Naive thymus-derived CD8-positive, alpha-beta T cell (primary cell): ENCODE data around the gene RIPK1. TPM values are rescaled to one million over a fixed set of nuclear protein-coding genes. Genes with fewer than 3 reads are reported as not detected.

Experiments
- ATAC-seq, 2 donors: fragments of 150-1000 bp; cut with Tn5 transposase in 1 of 2; sonication (Bioruptor Pico), chemical (Tn5 transposase) in 1 of 2; 1 replicate in 1 of 2; 2 replicates in 1 of 2; pipeline ENCODE4 v1.10.0; 2021; ENCODE audit warnings: mild to moderate bottlenecking in 2 of 2, moderate library complexity in 2 of 2
- POLR2A ChIA-PET: fragments of 350-600 bp; sonication (Branson Sonifier 250); formaldehyde crosslinking; loops from one replicate; lab custom pipeline; 2021; ENCODE audit warnings: antibody characterized with exemption; lab: Charles Lee
- DNase-seq, 10 donors: peaks; one replicate each; pipeline versions ENCODE4 v3.0.0 to v3.0.0-alpha.2; 2020 to 2022
- H3K27ac Mint-ChIP-seq, 10 donors: one replicate each; pipeline ENCODE4 v1.8.0; 2020 to 2022; ENCODE audit warnings: mild to moderate bottlenecking in 10 of 10, mixed read lengths in 10 of 10, moderate library complexity in 4 of 10, inconsistent platforms in 1 of 10
- H3K27me3 Mint-ChIP-seq, 5 donors: one replicate each; pipeline ENCODE4 v1.8.0; 2021 to 2022; ENCODE audit warnings: mixed read lengths in 5 of 5
- H3K36me3 Mint-ChIP-seq, 3 donors: one replicate each; pipeline ENCODE4 v1.8.0; 2020 to 2022; ENCODE audit warnings: mixed read lengths in 3 of 3, mild to moderate bottlenecking in 2 of 3, inconsistent platforms in 1 of 3
- H3K4me1 Mint-ChIP-seq, 4 donors: one replicate each; pipeline ENCODE4 v1.8.0; 2021 to 2022; ENCODE audit warnings: mixed read lengths in 4 of 4
- H3K4me3 Mint-ChIP-seq, 10 donors: one replicate each; pipeline ENCODE4 v1.8.0; 2020 to 2022; ENCODE audit warnings: mild to moderate bottlenecking in 10 of 10, mixed read lengths in 10 of 10, moderate library complexity in 6 of 10, inconsistent platforms in 1 of 10
- H3K9me3 Mint-ChIP-seq, 9 donors: one replicate each; pipeline ENCODE4 v1.8.0; 2020 to 2022; ENCODE audit warnings: mixed read lengths in 9 of 9, mild to moderate bottlenecking in 3 of 9, inconsistent platforms in 1 of 9, moderate library complexity in 1 of 9
- polyA plus RNA-seq, 3 donors: library from polyadenylated mRNA; unstranded; fragments of 300-500 nt; fragmentation: Illumina TruSeq; gene quantifications; one replicate each; pipeline ENCODE4 v1.2.3, GENCODE V29; 2021
- total RNA-seq, 8 experiments: library from RNA in 2 of 8; stranded (reverse) in 2 of 8; gene quantifications; one replicate each; pipeline ENCODE4 v1.2.3 and lab custom pipeline; 2021 to 2026

RIPK1 gene
- total and polyA plus RNA-seq, 5 experiments from 2014 or later = 9.5 to 35.3 (median 17.5) TPM

- H3K27me3 Mint-ChIP-seq = no peaks in the 10 kb centered on the region
- DNase-seq = no peak
- no peak for ATAC-seq
- H3K9me3 Mint-ChIP-seq = no peaks in the 10 kb centered on the region
- H3K36me3 Mint-ChIP-seq = peaks cover 17 to 65% (median 31%) of the 10 kb centered on the region in 3 donors
- H3K4me3 Mint-ChIP-seq = no peak overlapping the region
- peaks cover 6 to 16% (median 10%) of the 10 kb centered on the region in 4 donors for H3K4me1 Mint-ChIP-seq
- POLR2A ChIA-PET = no interaction called here
- peak overlapping the region in 2 of 10 donors; percentile 43 to 68 for H3K27ac Mint-ChIP-seq
Observed at GRCh38 chr6:3088968-3089367, 20.7 kb downstream of the RIPK1 start.

GRCh38 chr6:3090013-3090412, 21.7 kb downstream of the RIPK1 start:
- peaks cover 3 to 16% (median 8%) of the 10 kb centered on the region in 4 donors for H3K4me1 Mint-ChIP-seq
- no peaks in the 10 kb centered on the region for H3K27me3 Mint-ChIP-seq
- no peaks in the 10 kb centered on the region for H3K9me3 Mint-ChIP-seq
- no peak for DNase-seq
- H3K27ac Mint-ChIP-seq = peak overlapping the region in 4 of 10 donors; percentile 36 to 71 (median 62)
- H3K4me3 Mint-ChIP-seq = no peak overlapping the region
- ATAC-seq = no peak
- peaks cover 13 to 63% (median 28%) of the 10 kb centered on the region in 3 donors for H3K36me3 Mint-ChIP-seq
- POLR2A ChIA-PET = no interaction called here

- POLR2A ChIA-PET = no interaction called here
- H3K27me3 Mint-ChIP-seq = no peaks in the 10 kb centered on the region
- no peak overlapping the region for H3K4me3 Mint-ChIP-seq
- H3K27ac Mint-ChIP-seq = peak overlapping the region in 3 of 10 donors; percentile 19 to 72 (median 56)
- ATAC-seq (no peak), DNase-seq (no peak)
- no peaks in the 10 kb centered on the region for H3K9me3 Mint-ChIP-seq
- H3K4me1 Mint-ChIP-seq = peaks cover 0 to 6% (median 3%) of the 10 kb centered on the region in 4 donors
- H3K36me3 Mint-ChIP-seq = peaks cover 4 to 55% (median 15%) of the 10 kb centered on the region in 3 donors
Observed at GRCh38 chr6:3094815-3095214, 26.5 kb downstream of the RIPK1 start.

GRCh38 chr6:3102875-3103274, 34.6 kb downstream of the RIPK1 start:
- H3K27ac Mint-ChIP-seq = no peak overlapping the region
- no peaks in the 10 kb centered on the region for H3K9me3 Mint-ChIP-seq
- peaks cover 0 to 93% (median 20%) of the 10 kb centered on the region in 3 donors for H3K36me3 Mint-ChIP-seq
- POLR2A ChIA-PET = no interaction called here
- DNase-seq (no peak), ATAC-seq (no peak)
- peaks cover 0 to 9% (median 7%) of the 10 kb centered on the region in 4 donors for H3K4me1 Mint-ChIP-seq
- H3K4me3 Mint-ChIP-seq = no peak overlapping the region
- no peaks in the 10 kb centered on the region for H3K27me3 Mint-ChIP-seq

GRCh38 chr6:3108746-3109414, 40.6 kb downstream of the RIPK1 start:
- Mint-ChIP-seq H3K4me1 (peaks cover 0 to 17% (median 11%) of the 10 kb centered on the region in 4 donors), H3K27me3 (no peaks in the 10 kb centered on the region), H3K9me3 (no peaks in the 10 kb centered on the region), H3K27ac (peak overlapping the region in 8 of 10 donors; percentile 6 to 84 (median 46)), H3K4me3 (no peak overlapping the region), H3K36me3 (peaks cover 0 to 93% (median 12%) of the 10 kb centered on the region in 3 donors)
- ATAC-seq = no peak
- POLR2A ChIA-PET = interaction anchor here (1.4 kb wide), 1 partner anchor 22 kb away, joined by 4 read pairs; no protein-coding TSS in a partner anchor
- DNase-seq = no peak

- ATAC-seq (no peak), DNase-seq (no peak)
- H3K36me3 Mint-ChIP-seq = peaks cover 0 to 87% (median 12%) of the 10 kb centered on the region in 3 donors
- peaks cover 0 to 17% (median 11%) of the 10 kb centered on the region in 4 donors for H3K4me1 Mint-ChIP-seq
- POLR2A ChIA-PET = no interaction called here
- H3K4me3 Mint-ChIP-seq = no peak overlapping the region
- H3K27me3 Mint-ChIP-seq = no peaks in the 10 kb centered on the region
- no peaks in the 10 kb centered on the region for H3K9me3 Mint-ChIP-seq
- peak overlapping the region in 5 of 10 donors; percentile 19 to 73 (median 44) for H3K27ac Mint-ChIP-seq
Observed at GRCh38 chr6:3109761-3110160, 41.5 kb downstream of the RIPK1 start.

- POLR2A ChIA-PET = no interaction called here
- peaks cover 0 to 45% (median 3%) of the 10 kb centered on the region in 3 donors for H3K36me3 Mint-ChIP-seq
- ATAC-seq (no peak), DNase-seq (no peak)
- H3K4me1 Mint-ChIP-seq = peaks cover 13 to 17% (median 14%) of the 10 kb centered on the region in 4 donors
- H3K27me3 Mint-ChIP-seq = no peaks in the 10 kb centered on the region
- H3K9me3 Mint-ChIP-seq = no peaks in the 10 kb centered on the region
- H3K4me3 Mint-ChIP-seq = no peak overlapping the region
- H3K27ac Mint-ChIP-seq = peak overlapping the region in 2 of 10 donors; percentile 11 to 15
Observed at GRCh38 chr6:3114377-3114776, 46.1 kb downstream of the RIPK1 start.

GRCh38 chr6:3117912-3118352, 49.6 kb downstream of the RIPK1 start:
- H3K4me1 Mint-ChIP-seq = peaks cover 10 to 17% (median 16%) of the 10 kb centered on the region in 4 donors
- H3K4me3 Mint-ChIP-seq = peak overlapping the region; percentile 86 to 96 (median 91)
- no peak for DNase-seq
- H3K27me3 Mint-ChIP-seq = no peaks in the 10 kb centered on the region
- peak in 1 of 2 donors; percentile 81 for ATAC-seq
- H3K9me3 Mint-ChIP-seq = no peaks in the 10 kb centered on the region
- POLR2A ChIA-PET = interaction anchor here (1.0 to 1.1 kb wide), 6 partner anchors 48 to 352 kb away, joined by 3 to 6 read pairs (median 3); partner anchors contain the start of genes RIPK1 and WRNIP1
- H3K36me3 Mint-ChIP-seq = peaks cover 0 to 12% (median 0%) of the 10 kb centered on the region in 3 donors
- peak overlapping the region; percentile 88 to 98 (median 96) for H3K27ac Mint-ChIP-seq

- Mint-ChIP-seq H3K36me3 (peaks cover 0 to 6% (median 0%) of the 10 kb centered on the region in 3 donors), H3K4me3 (peak within 1 kb of the TSS; percentile 86 to 96 (median 91)), H3K27me3 (no peaks in the 10 kb centered on the region), H3K4me1 (peaks cover 10 to 17% (median 16%) of the 10 kb centered on the region in 4 donors), H3K9me3 (no peaks in the 10 kb centered on the region), H3K27ac (peak within 1 kb of the TSS; percentile 88 to 98 (median 96))
- POLR2A ChIA-PET = interaction anchor here (0.5 to 1.1 kb wide), 7 partner anchors 9 to 353 kb away, joined by 3 to 6 read pairs (median 3); partner anchors contain the start of genes RIPK1 and WRNIP1
- ATAC-seq = peak; percentile 86 to 88
- DNase-seq = peak; percentile 94 to 100 (median 99)
Observed at GRCh38 chr6:3118353-3119039, 50.2 kb downstream of the RIPK1 start, which contains the start of gene BPHL. Gene BPHL (plus strand): TSS chr6:3118711. CDS start chr6:3118741, 30 bp downstream.

- no peaks in the 10 kb centered on the region for H3K9me3 Mint-ChIP-seq
- no peaks in the 10 kb centered on the region for H3K27me3 Mint-ChIP-seq
- POLR2A ChIA-PET = interaction anchor here (1.0 to 1.8 kb wide), 8 partner anchors 41 to 354 kb away, joined by 3 to 9 read pairs (median 4); partner anchors contain the start of genes RIPK1 and WRNIP1
- peaks cover 0 to 3% (median 0%) of the 10 kb centered on the region in 3 donors for H3K36me3 Mint-ChIP-seq
- peaks cover 10 to 17% (median 16%) of the 10 kb centered on the region in 4 donors for H3K4me1 Mint-ChIP-seq
- ATAC-seq (peak; percentile 21 to 38), DNase-seq (no peak)
- peak overlapping the region; percentile 82 to 96 (median 91) for H3K4me3 Mint-ChIP-seq
- peak overlapping the region; percentile 42 to 97 (median 84) for H3K27ac Mint-ChIP-seq
Observed at GRCh38 chr6:3119040-3119723, 50.9 kb downstream of the RIPK1 start.

- H3K4me3 Mint-ChIP-seq = peak overlapping the region in 1 of 10 donors; percentile 2
- POLR2A ChIA-PET = interaction anchor here (1.0 to 1.8 kb wide), 2 partner anchors 52 to 139 kb away, joined by 3 to 9 read pairs; partner anchors contain the start of gene RIPK1
- H3K4me1 Mint-ChIP-seq = peaks cover 10 to 17% (median 16%) of the 10 kb centered on the region in 4 donors
- no peak for DNase-seq
- no peak for ATAC-seq
- H3K36me3 Mint-ChIP-seq = peaks cover 0 to 2% (median 0%) of the 10 kb centered on the region in 3 donors
- no peak overlapping the region for H3K27ac Mint-ChIP-seq
- H3K9me3 Mint-ChIP-seq = no peaks in the 10 kb centered on the region
- H3K27me3 Mint-ChIP-seq = no peaks in the 10 kb centered on the region
Observed at GRCh38 chr6:3120765-3121089, 52.4 kb downstream of the RIPK1 start.

- DNase-seq = no peak
- POLR2A ChIA-PET = interaction anchor here (0.6 to 1.3 kb wide), 2 partner anchors 40 to 136 kb away, joined by 4 read pairs; partner anchors contain the start of gene PSMG4
- no peaks in the 10 kb centered on the region for H3K9me3 Mint-ChIP-seq
- no peak overlapping the region for H3K27ac Mint-ChIP-seq
- no peak for ATAC-seq
- H3K36me3 Mint-ChIP-seq = peaks cover 0 to 2% (median 0%) of the 10 kb centered on the region in 3 donors
- no peaks in the 10 kb centered on the region for H3K27me3 Mint-ChIP-seq
- H3K4me1 Mint-ChIP-seq = peaks cover 6 to 14% (median 13%) of the 10 kb centered on the region in 4 donors
- H3K4me3 Mint-ChIP-seq = no peak overlapping the region
Observed at GRCh38 chr6:3122823-3123182, 54.5 kb downstream of the RIPK1 start.
